OCI-LY1 (cell line): ENCODE measurements around the gene BLOC1S5.

ENCODE experiments used
- CTCF ChIP-seq: fragments of 200-600 bp; sonication (generic), shearing (Covaris generic); IDR thresholded peaks from 2 replicates; pipeline ENCODE4 v1.5.1; 2017; ENCODE audit warnings: mild to moderate bottlenecking, antibody characterized with exemption, low read length, moderate library complexity, mixed read lengths
- EZH2 ChIP-seq: fragments of 200-600 bp; sonication (generic), shearing (Covaris generic); IDR thresholded peaks from 2 replicates; pipeline ENCODE4 v1.8.0; 2017; ENCODE audit warnings: borderline replicate concordance, mixed run types, mild to moderate bottlenecking, antibody characterized with exemption, low read length, moderate library complexity, mixed read lengths

- TF ChIP-seq CTCF: peak; percentile 41; the same call in 1 of the 2 replicates
- no peak for TF ChIP-seq EZH2
Measured at GRCh38 chr6:8006208-8006607, 58.0 kb downstream of the BLOC1S5 start.
